HepG2 (cell line): ENCODE measurements around the gene LSM12. TPM values are rescaled to one million over a fixed set of nuclear protein-coding genes. Genes with fewer than 3 reads are reported as not detected.

Experiments
- CTCF ChIP-seq: sonication (generic); formaldehyde crosslinking; IDR thresholded peaks from 2 replicates; pipeline ENCODE4 v1.5.0; 2020; ENCODE audit warnings: mild to moderate bottlenecking, missing genetic modification reagents, moderate library complexity
- KDM2A ChIP-seq: sonication (generic); formaldehyde crosslinking; IDR thresholded peaks from 2 replicates; pipeline ENCODE4 v1.4.0; 2020; ENCODE audit warnings: low read depth, missing genetic modification reagents, borderline replicate concordance
- MTERF4 ChIP-seq: sonication (generic); formaldehyde crosslinking; IDR thresholded peaks from 2 replicates; pipeline ENCODE4 v1.8.0; 2023; ENCODE audit warnings: mild to moderate bottlenecking, missing genetic modification reagents
- NCOA2 ChIP-seq: sonication (generic); formaldehyde crosslinking; IDR thresholded peaks from 2 replicates; pipeline ENCODE4 v1.8.0; 2022; ENCODE audit warnings: inconsistent platforms
- SOX6 ChIP-seq, 2 experiments: fragments of 450-650 bp in 1 of 2; sonication (generic) in 1 of 2; formaldehyde crosslinking in 1 of 2; IDR thresholded peaks; 2 replicates each; pipeline versions ENCODE4 v1.4.0 to v1.6.1; 2017 to 2020; ENCODE audit warnings: antibody characterized with exemption in 1 of 2, mild to moderate bottlenecking in 1 of 2, missing genetic modification reagents in 1 of 2
- USF2 ChIP-seq, 2 experiments: sonication (generic) in 1 of 2; formaldehyde crosslinking in 1 of 2; IDR thresholded peaks; 2 replicates each; pipeline versions ENCODE4 v1.5.1 to v1.6.1; 2011 to 2020; ENCODE audit warnings: borderline replicate concordance in 1 of 2, low read depth in 1 of 2, low read length in 1 of 2, mild to moderate bottlenecking in 1 of 2, missing genetic modification reagents in 1 of 2, moderate library complexity in 1 of 2
- ZBTB33 ChIP-seq: sonication (generic); formaldehyde crosslinking; IDR thresholded peaks from 2 replicates; pipeline ENCODE4 v1.4.0; 2020; ENCODE audit warnings: missing genetic modification reagents
- ZBTB42 ChIP-seq: sonication (generic); formaldehyde crosslinking; IDR thresholded peaks from 2 replicates; pipeline ENCODE4 v1.5.0; 2020; ENCODE audit warnings: mild to moderate bottlenecking, missing genetic modification reagents
- ZKSCAN1 ChIP-seq: fragments of 150-350 bp; IDR thresholded peaks from 2 replicates; pipeline ENCODE4 v1.6.1; 2014; ENCODE audit warnings: low read length
- ZNF33A ChIP-seq: sonication (generic); formaldehyde crosslinking; IDR thresholded peaks from 2 replicates; pipeline ENCODE4 v1.5.1; 2020; ENCODE audit warnings: missing genetic modification reagents, mild to moderate bottlenecking, moderate library complexity, borderline replicate concordance
- ZNF543 ChIP-seq: sonication (generic); formaldehyde crosslinking; IDR thresholded peaks from 2 replicates; pipeline ENCODE4 v1.4.0; 2020; ENCODE audit warnings: mild to moderate bottlenecking, missing genetic modification reagents
- ZNF572 ChIP-seq: sonication (generic); formaldehyde crosslinking; IDR thresholded peaks from 2 replicates; pipeline ENCODE4 v1.5.1; 2020; ENCODE audit warnings: mild to moderate bottlenecking, missing genetic modification reagents
- ZNF776 ChIP-seq: sonication (generic); formaldehyde crosslinking; IDR thresholded peaks from 2 replicates; pipeline ENCODE4 v1.4.0; 2020; ENCODE audit warnings: mild to moderate bottlenecking, missing genetic modification reagents
- polyA plus RNA-seq, 8 experiments: library from polyadenylated mRNA; depleted of rRNA in 3 of 8; stranded (reverse) in 7 of 8; unstranded in 1 of 8; fragments of >200 nt; fragmentation: Illumina TruSeq in 4 of 8; extraction: Trizol in 4 of 8; gene quantifications; 2 replicates each; pipeline versions ENCODE4 v1.2.1 to v1.2.3, GENCODE V29; 2011 to 2016; ENCODE audit warnings: low read depth in 4 of 8, missing spikeins in 1 of 8, mixed read lengths in 1 of 8; ENCODE audit not compliant: insufficient read depth in 1 of 8
- total RNA-seq, 5 experiments: library from RNA; depleted of rRNA; stranded (reverse); fragments of >200 nt; fragmentation: Illumina TruSeq; extraction: Trizol; gene quantifications; 2 replicates each; pipeline ENCODE4 v1.2.3, GENCODE V29; 2016; ENCODE audit warnings: low read depth in 1 of 5
- TF ChIP-seq, protein P1 (sequence below): IDR thresholded peaks from 2 replicates; pipeline ENCODE4 v1.6.1; 2012; ENCODE audit warnings: inconsistent platforms
- TF ChIP-seq, protein P2 (sequence below): sonication (generic); formaldehyde crosslinking; IDR thresholded peaks from 2 replicates; pipeline ENCODE4 v1.5.1; 2020; ENCODE audit warnings: mild to moderate bottlenecking, missing genetic modification reagents, moderate library complexity

LSM12 gene
- total and polyA plus RNA-seq, 2 of the 13 experiments (the other 11 are each of a cell fraction or from before 2014, with no cell fraction given) = 52.8 to 55.7 TPM

DNA sequence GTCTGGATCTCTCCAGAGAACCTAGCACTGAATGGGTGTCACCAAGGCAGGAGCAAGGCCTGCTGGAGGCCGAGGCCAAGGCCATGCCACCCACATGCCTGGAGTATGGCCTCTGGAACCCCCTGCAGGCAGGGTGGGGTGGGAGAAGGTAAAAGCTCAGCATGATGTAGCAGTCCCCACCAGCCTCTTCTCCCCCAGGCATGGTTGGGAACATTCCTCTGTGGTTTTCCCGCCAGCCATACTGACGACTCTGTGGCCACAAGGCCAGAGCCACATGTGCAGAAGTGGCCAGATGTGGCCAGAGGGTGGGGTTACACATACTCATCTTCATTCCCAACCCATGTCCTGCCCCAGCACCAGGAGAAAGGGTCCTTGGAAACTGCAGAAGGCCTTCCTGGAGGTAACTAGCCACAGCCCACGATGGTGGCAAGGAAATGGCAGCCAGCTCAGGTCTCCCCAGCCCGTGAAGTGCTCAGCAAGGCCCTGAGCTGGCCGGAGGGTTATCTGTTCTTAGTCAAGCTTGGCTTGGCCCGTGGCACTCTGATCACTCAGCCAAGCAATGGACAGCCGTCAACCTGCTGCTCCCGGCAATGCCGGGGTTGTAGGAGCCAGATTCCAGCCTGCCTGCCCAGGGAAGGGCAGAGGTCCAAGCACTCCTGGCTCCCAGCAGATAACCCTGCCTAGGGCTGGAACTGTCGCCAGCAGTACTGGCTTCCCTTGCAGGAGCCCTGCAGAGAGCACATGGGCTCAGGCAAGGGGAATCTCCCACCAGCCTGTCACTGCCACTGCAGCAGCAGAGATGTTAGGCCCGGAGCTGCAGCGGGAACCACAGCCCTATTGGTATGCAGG, 30.9 kb upstream of the LSM12 start (continued):
- 0 out of 2 replicates have a peak, but pooled peaks have one; percentile 41 for TF ChIP-seq MTERF4 (CRISPR knock-in tag)
- no peak for TF ChIP-seq SOX6 (IDR thresholded peaks at IDR 0.05)
- TF ChIP-seq SOX6 (CRISPR knock-in tag; IDR thresholded peaks at IDR 0.05) = peak; percentile 35; the same call in 1 of the 2 replicates
- TF ChIP-seq NCOA2 (CRISPR knock-in tag) = no peak
- TF ChIP-seq ZKSCAN1 = no peak
- TF ChIP-seq ZBTB42 (CRISPR knock-in tag) = 0 out of 2 replicates have a peak, but pooled peaks have one; percentile 67
- TF ChIP-seq CTCF = peak; percentile 46
- TF ChIP-seq KDM2A (CRISPR knock-in tag) = peak; percentile 20; the same call in 1 of the 2 replicates
- peak; percentile 94 for TF ChIP-seq ZBTB33
- TF ChIP-seq ZNF33A (CRISPR knock-in tag) = 0 out of 2 replicates have a peak, but pooled peaks have one; percentile 33
- no peak for TF ChIP-seq USF2 (IDR thresholded peaks at IDR 0.05; ENCODE audit: low read depth, low read length)
- no peak for TF ChIP-seq USF2 (CRISPR knock-in tag; IDR thresholded peaks at IDR 0.05; ENCODE audit: borderline replicate concordance)
- peak; percentile 97 for TF ChIP-seq ZNF543
- 0 out of 2 replicates have a peak, but pooled peaks have one; percentile 13 for TF ChIP-seq ZNF572 (CRISPR knock-in tag)
- TF ChIP-seq ZNF776 (CRISPR knock-in tag) = no peak
- TF ChIP-seq, protein P1, sequence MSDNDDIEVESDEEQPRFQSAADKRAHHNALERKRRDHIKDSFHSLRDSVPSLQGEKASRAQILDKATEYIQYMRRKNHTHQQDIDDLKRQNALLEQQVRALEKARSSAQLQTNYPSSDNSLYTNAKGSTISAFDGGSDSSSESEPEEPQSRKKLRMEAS = peak; percentile 43; the same call in 1 of the 2 replicates
- TF ChIP-seq, protein P2, sequence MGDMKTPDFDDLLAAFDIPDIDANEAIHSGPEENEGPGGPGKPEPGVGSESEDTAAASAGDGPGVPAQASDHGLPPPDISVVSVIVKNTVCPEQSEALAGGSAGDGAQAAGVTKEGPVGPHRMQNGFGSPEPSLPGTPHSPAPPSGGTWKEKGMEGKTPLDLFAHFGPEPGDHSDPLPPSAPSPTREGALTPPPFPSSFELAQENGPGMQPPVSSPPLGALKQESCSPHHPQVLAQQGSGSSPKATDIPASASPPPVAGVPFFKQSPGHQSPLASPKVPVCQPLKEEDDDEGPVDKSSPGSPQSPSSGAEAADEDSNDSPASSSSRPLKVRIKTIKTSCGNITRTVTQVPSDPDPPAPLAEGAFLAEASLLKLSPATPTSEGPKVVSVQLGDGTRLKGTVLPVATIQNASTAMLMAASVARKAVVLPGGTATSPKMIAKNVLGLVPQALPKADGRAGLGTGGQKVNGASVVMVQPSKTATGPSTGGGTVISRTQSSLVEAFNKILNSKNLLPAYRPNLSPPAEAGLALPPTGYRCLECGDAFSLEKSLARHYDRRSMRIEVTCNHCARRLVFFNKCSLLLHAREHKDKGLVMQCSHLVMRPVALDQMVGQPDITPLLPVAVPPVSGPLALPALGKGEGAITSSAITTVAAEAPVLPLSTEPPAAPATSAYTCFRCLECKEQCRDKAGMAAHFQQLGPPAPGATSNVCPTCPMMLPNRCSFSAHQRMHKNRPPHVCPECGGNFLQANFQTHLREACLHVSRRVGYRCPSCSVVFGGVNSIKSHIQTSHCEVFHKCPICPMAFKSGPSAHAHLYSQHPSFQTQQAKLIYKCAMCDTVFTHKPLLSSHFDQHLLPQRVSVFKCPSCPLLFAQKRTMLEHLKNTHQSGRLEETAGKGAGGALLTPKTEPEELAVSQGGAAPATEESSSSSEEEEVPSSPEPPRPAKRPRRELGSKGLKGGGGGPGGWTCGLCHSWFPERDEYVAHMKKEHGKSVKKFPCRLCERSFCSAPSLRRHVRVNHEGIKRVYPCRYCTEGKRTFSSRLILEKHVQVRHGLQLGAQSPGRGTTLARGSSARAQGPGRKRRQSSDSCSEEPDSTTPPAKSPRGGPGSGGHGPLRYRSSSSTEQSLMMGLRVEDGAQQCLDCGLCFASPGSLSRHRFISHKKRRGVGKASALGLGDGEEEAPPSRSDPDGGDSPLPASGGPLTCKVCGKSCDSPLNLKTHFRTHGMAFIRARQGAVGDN (CRISPR knock-in tag) = peak; percentile 92
